Measurements from ENCODE around the gene AK1.

DNA sequence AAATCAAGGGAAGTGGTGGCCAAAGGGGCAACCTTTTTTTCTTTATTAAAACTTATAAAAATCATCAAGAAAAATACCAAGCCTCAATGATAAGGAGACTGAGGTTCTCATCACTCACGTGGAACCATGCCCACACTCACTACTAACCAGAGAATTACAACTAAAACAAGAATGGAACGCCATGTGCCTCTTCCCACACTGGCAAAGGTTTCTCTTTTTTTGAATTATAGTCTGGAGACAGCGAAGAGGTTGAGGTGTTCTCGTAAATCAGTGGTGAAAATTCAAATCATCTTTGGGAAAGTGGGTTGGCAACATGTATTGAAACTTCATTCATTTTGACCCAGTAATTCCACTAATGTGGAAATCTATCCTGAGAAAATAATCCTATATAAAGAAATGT is 55.4 kb downstream of the AK1 start:
- TF ChIP-seq RCOR1 (IDR thresholded peaks at IDR 0.05; ENCODE audit: borderline replicate concordance in 1 of 2, low read depth in 2 of 2, low read length in 2 of 2) (no peak), BCOR (IDR thresholded peaks at IDR 0.05) (no peak), MAX (CRISPR knock-in tag; IDR thresholded peaks at IDR 0.05) (no peak), EGR1 (conservative IDR thresholded peaks at IDR 0.05) (no peak), PATZ1 (CRISPR knock-in tag; IDR thresholded peaks at IDR 0.05; ENCODE audit: borderline replicate concordance) (no peak), MEIS2 (IDR thresholded peaks at IDR 0.05; ENCODE audit: partially characterized antibody) (no peak), FOS (IDR thresholded peaks at IDR 0.05; ENCODE audit: extremely low read depth, insufficient read length) (no peak), ZNF408 (CRISPR knock-in tag; IDR thresholded peaks at IDR 0.05; ENCODE audit: low read depth) (no peak), USF2 (CRISPR knock-in tag; IDR thresholded peaks at IDR 0.05) (no peak), HMGXB4 (CRISPR knock-in tag; IDR thresholded peaks at IDR 0.05) (no peak), GABPB1 (CRISPR knock-in tag; IDR thresholded peaks at IDR 0.05) (no peak), POLR2A (conservative IDR thresholded peaks at IDR 0.05) (no peak)
- TF ChIP-seq, protein P1, sequence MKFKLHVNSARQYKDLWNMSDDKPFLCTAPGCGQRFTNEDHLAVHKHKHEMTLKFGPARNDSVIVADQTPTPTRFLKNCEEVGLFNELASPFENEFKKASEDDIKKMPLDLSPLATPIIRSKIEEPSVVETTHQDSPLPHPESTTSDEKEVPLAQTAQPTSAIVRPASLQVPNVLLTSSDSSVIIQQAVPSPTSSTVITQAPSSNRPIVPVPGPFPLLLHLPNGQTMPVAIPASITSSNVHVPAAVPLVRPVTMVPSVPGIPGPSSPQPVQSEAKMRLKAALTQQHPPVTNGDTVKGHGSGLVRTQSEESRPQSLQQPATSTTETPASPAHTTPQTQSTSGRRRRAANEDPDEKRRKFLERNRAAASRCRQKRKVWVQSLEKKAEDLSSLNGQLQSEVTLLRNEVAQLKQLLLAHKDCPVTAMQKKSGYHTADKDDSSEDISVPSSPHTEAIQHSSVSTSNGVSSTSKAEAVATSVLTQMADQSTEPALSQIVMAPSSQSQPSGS (CRISPR knock-in tag; IDR thresholded peaks at IDR 0.05), result no peak
